GM12878 (cell line): ENCODE data around the gene KLHL2. TPM values are rescaled to one million over a fixed set of nuclear protein-coding genes. Genes with fewer than 3 reads are reported as not detected.

ENCODE experiments used
- ATAC-seq: fragments of 200-7000 bp; cut with Tn5 transposase; 3 replicates; pipeline ENCODE4 v1.9.1; 2020; ENCODE audit warnings: mild to moderate bottlenecking, moderate library complexity
- BruUV-seq: library from RNA; stranded (reverse); fragments of 400-500 nt; replicated peaks from 2 replicates; lab custom pipeline; 2021; lab: Mats Ljungman, UMichigan
- CTCF ChIA-PET: fragments of 300-600 bp; sonication (Branson Sonifier 250); formaldehyde crosslinking; extraction: SDS; loops from one replicate; lab custom pipeline; 2021; ENCODE audit warnings: inconsistent platforms; lab: Yijun Ruan, JAX
- POLR2A ChIA-PET: fragments of 350-600 bp; formaldehyde crosslinking; extraction: SDS; loops from one replicate; lab custom pipeline; 2021; ENCODE audit warnings: inconsistent platforms; lab: Charles Lee
- RAD21 ChIA-PET: fragments of 300-600 bp; sonication (Branson Sonifier 250); formaldehyde crosslinking; loops from one replicate; lab custom pipeline; 2023; ENCODE audit warnings: antibody characterized with exemption; ENCODE audit not compliant: unreplicated experiment; lab: Charles Lee
- SMC1A ChIA-PET: fragments of 300-600 bp; sonication (Branson Sonifier 250); formaldehyde crosslinking; loops from one replicate; lab custom pipeline; 2023; ENCODE audit not compliant: unreplicated experiment, uncharacterized antibody; lab: Charles Lee
- DNase-seq: peaks from one replicate; pipeline ENCODE4 v3.0.0-alpha.2; 2011; ENCODE audit warnings: low read depth, low spot score
- FAIRE-seq: peaks from 3 replicates; lab custom pipeline; 2011; peaks lifted over from hg19 to GRCh38; lab: Jason Lieb, UNC
- H2AFZ ChIP-seq: 2 replicates; pipeline ENCODE4 v1.6.0; 2011; ENCODE audit warnings: low read depth, low read length, control low read depth; ENCODE audit not compliant: control insufficient read depth
- H3K27ac ChIP-seq: 2 replicates; pipeline ENCODE4 v1.5.1; 2011; ENCODE audit warnings: control low read depth; ENCODE audit not compliant: control insufficient read depth, insufficient read depth
- H3K27me3 ChIP-seq, 2 experiments: replicated peaks in 1 of 2; 2 replicates each; pipeline versions ENCODE4 v1.6.0 to v1.6.1; 2011; ENCODE audit warnings: low read length in 1 of 2; ENCODE audit not compliant: control insufficient read depth in 2 of 2, insufficient read depth in 2 of 2
- H3K36me3 ChIP-seq, 2 experiments: 2 replicates each; pipeline ENCODE4 v1.5.1; 2011; ENCODE audit warnings: low read length in 1 of 2; ENCODE audit not compliant: control insufficient read depth in 2 of 2, insufficient read depth in 2 of 2
- H3K4me1 ChIP-seq: 2 replicates; pipeline ENCODE4 v1.6.1; 2011; ENCODE audit warnings: mild to moderate bottlenecking, low read length, moderate library complexity, mixed read lengths; ENCODE audit not compliant: control insufficient read depth, insufficient read depth
- H3K4me2 ChIP-seq: 2 replicates; pipeline ENCODE4 v1.6.0; 2011; ENCODE audit warnings: control low read depth; ENCODE audit not compliant: control insufficient read depth, insufficient read depth
- H3K4me3 ChIP-seq: fragments of 200-600 bp; sonication (generic); 2 replicates; pipeline ENCODE4 v1.5.1; 2016
- H3K79me2 ChIP-seq: 2 replicates; pipeline ENCODE4 v1.6.0; 2011; ENCODE audit warnings: low read length; ENCODE audit not compliant: control insufficient read depth, insufficient read depth
- H3K9ac ChIP-seq: 2 replicates; pipeline ENCODE4 v1.8.0; 2011; ENCODE audit warnings: low read length, control low read depth, mixed read lengths; ENCODE audit not compliant: control insufficient read depth, insufficient read depth
- H3K9me3 ChIP-seq: replicated peaks from 3 replicates; pipeline ENCODE4 v1.5.1; 2011; ENCODE audit warnings: mild to moderate bottlenecking, low read length; ENCODE audit not compliant: control insufficient read depth, insufficient read depth
- H4K20me1 ChIP-seq: 2 replicates; pipeline ENCODE4 v1.6.0; 2011; ENCODE audit not compliant: control insufficient read depth, insufficient read depth
- BHLHE40 ChIP-seq, 2 experiments: fragments of 450-650 bp in 1 of 2; IDR thresholded peaks; 2 replicates each; pipeline ENCODE4 v1.6.1; 2011 to 2017; ENCODE audit warnings: low read depth in 2 of 2, borderline replicate concordance in 1 of 2, improper control_type of control experiment in 1 of 2, low read length in 1 of 2, mild to moderate bottlenecking in 1 of 2
- GATAD2B ChIP-seq: fragments of 450-650 bp; conservative IDR thresholded peaks from 2 replicates; pipeline ENCODE4 v1.6.1; 2017; ENCODE audit warnings: low read depth, mild to moderate bottlenecking, moderate library complexity
- IKZF1 ChIP-seq: fragments of 450-650 bp; conservative IDR thresholded peaks from 2 replicates; pipeline ENCODE4 v1.6.1; 2017; ENCODE audit warnings: antibody characterized with exemption, mild to moderate bottlenecking
- KAT2A ChIP-seq: conservative IDR thresholded peaks from 2 replicates; pipeline ENCODE4 v1.6.1; 2011; ENCODE audit warnings: low read depth, low read length; ENCODE audit not compliant: control insufficient read depth
- MEF2B ChIP-seq: fragments of 450-650 bp; IDR thresholded peaks from 2 replicates; pipeline ENCODE4 v1.6.1; 2018; ENCODE audit warnings: mild to moderate bottlenecking, moderate library complexity; ENCODE audit not compliant: partially characterized antibody, poor library complexity, severe bottlenecking
- NFXL1 ChIP-seq: fragments of 450-650 bp; IDR thresholded peaks from 2 replicates; pipeline ENCODE4 v1.6.1; 2017; ENCODE audit warnings: antibody characterized with exemption, mild to moderate bottlenecking, borderline replicate concordance
- PAX8 ChIP-seq: fragments of 450-650 bp; IDR thresholded peaks from 2 replicates; pipeline ENCODE4 v1.6.1; 2017; ENCODE audit warnings: mild to moderate bottlenecking, moderate library complexity
- POU2F2 ChIP-seq: IDR thresholded peaks from 3 replicates; pipeline ENCODE4 v1.6.1; 2011; ENCODE audit warnings: low read depth, mild to moderate bottlenecking, low read length, borderline replicate concordance
- RBBP5 ChIP-seq: fragments of 200-600 bp; sonication (generic); conservative IDR thresholded peaks from 2 replicates; pipeline ENCODE4 v1.6.1; 2016
- RCOR1 ChIP-seq: conservative IDR thresholded peaks from 2 replicates; pipeline ENCODE4 v1.6.1; 2012; ENCODE audit warnings: low read depth, low read length, improper control_type of control experiment
- TBL1XR1 ChIP-seq: IDR thresholded peaks from 2 replicates; pipeline ENCODE4 v1.6.1; 2012; ENCODE audit warnings: low read depth, low read length, improper control_type of control experiment
- TCF12 ChIP-seq: IDR thresholded peaks from 2 replicates; pipeline ENCODE4 v1.6.1; 2011; ENCODE audit warnings: low read depth, mild to moderate bottlenecking, low read length
- WGBS: methylation state at CpG from one replicate; pipeline ENCODE4 v1.1.6; 2016; ENCODE audit warnings: low lambda C conversion rate; ENCODE audit not compliant: insufficient replicate concordance, insufficient coverage; ENCODE audit errors: missing lambda C conversion rate; 5-methylcytosine and 5-hydroxymethylcytosine counted together
- in situ Hi-C: fragments of 300-500 bp; cut with MboI; formaldehyde crosslinking; loops from 9 replicates; pipeline ENCODE4 v1.14.3; 2018; ENCODE audit warnings: mixed read lengths
- intact Hi-C: fragments of 100-400 bp; cut with micrococcal nuclease; formaldehyde crosslinking; loops from one replicate; pipeline ENCODE4 v1.14.2; 2022; ENCODE audit not compliant: unreplicated experiment
- polyA plus RNA-seq, 11 experiments: library from polyadenylated mRNA; depleted of rRNA in 4 of 11; unstranded in 6 of 11; stranded (reverse) in 5 of 11; fragments of >200 nt; fragmentation: Nextera tagmentation in 4 of 11; fragmentation: Illumina TruSeq in 1 of 11; extraction: Ambion mirVana in 4 of 11; extraction: Trizol in 1 of 11; gene quantifications; 1 replicate in 1 of 11; 2 replicates in 10 of 11; pipeline versions ENCODE4 v1.2.1 to v1.2.3, GENCODE V29; 2011 to 2016; ENCODE audit warnings: inconsistent platforms in 2 of 11, missing spikeins in 2 of 11, low read depth in 1 of 11
- total RNA-seq, 4 experiments: library from RNA; depleted of rRNA in 3 of 4; stranded (reverse); fragments of >200 nt in 3 of 4; fragmentation: Illumina TruSeq in 1 of 4; extraction: Trizol in 1 of 4; gene quantifications; 2 replicates each; pipeline versions ENCODE4 v1.2.1 to v1.2.3, GENCODE V29; 2013 to 2021
- TF ChIP-seq, protein P1 (sequence below): fragments of 450-650 bp; IDR thresholded peaks from 2 replicates; pipeline ENCODE4 v1.6.1; 2017; ENCODE audit warnings: low read depth, mild to moderate bottlenecking, moderate library complexity
- TF ChIP-seq, protein P2 (sequence below): IDR thresholded peaks from 2 replicates; pipeline ENCODE4 v1.6.1; 2012; ENCODE audit warnings: low read depth, low read length, improper control_type of control experiment
- TF ChIP-seq, protein P3 (sequence below): IDR thresholded peaks from 2 replicates; pipeline ENCODE4 v1.6.1; 2011; ENCODE audit warnings: borderline replicate concordance, low read depth, mild to moderate bottlenecking, moderate library complexity, low read length; ENCODE audit not compliant: insufficient read depth, poor library complexity, severe bottlenecking
- TF ChIP-seq, protein P4 (sequence below): fragments of 450-650 bp; IDR thresholded peaks from 2 replicates; pipeline ENCODE4 v1.6.1; 2017; ENCODE audit warnings: mild to moderate bottlenecking, moderate library complexity

KLHL2 gene
- total and polyA plus RNA-seq, 10 of the 15 experiments (the other 5 are each of a cell fraction or from before 2014, with no cell fraction given): 4.8 to 22.8 (median 12.9) TPM

DNA sequence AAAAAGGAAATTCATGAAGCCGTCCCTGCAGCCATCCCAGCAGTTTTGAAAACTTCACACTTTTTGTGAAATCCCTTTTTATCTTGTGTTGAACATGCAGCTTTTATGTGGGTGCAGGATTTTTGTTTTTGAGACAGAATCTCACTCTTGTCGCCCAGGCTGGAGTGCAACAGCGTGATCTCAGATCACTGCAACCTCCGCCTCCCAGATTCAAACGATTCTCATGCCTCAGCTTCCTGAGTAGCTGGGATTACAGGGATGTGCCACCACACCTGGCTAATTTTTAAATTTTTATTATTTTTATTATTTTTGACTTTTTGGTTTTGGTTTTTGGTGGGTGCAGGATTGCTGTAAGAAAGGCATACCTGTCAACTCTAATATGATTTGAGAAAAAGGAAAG lies 112.1 kb downstream of the KLHL2 start:
- intact Hi-C loops (no loop called here), in situ Hi-C loops (no loop called here)
- Histone ChIP-seq H3K9ac (no peak overlapping the region), H2AFZ (no peak overlapping the region), H3K4me1 (no peaks in the 10 kb centered on the region), H3K4me3 (no peak overlapping the region), H3K4me2 (no peak overlapping the region), H3K79me2 (no peaks in the 10 kb centered on the region), H3K27me3 (no peaks in the 10 kb centered on the region), H4K20me1 (no peaks in the 10 kb centered on the region), H3K27ac (no peak overlapping the region), H3K36me3 (no peaks in the 10 kb centered on the region), H3K9me3 (no peaks in the 10 kb centered on the region)
- 93% methylated on average over 5 of the region's 5 CpGs for WGBS
- no TSS peak for BruUV-seq
- no peak for FAIRE-seq
- POLR2A ChIA-PET: interaction anchor here (1.3 kb wide), 1 partner anchor 17 kb away, joined by 3 read pairs; no protein-coding TSS in a partner anchor
- no peak for DNase-seq
- CTCF ChIA-PET: interaction anchor here (1.5 kb wide), 1 partner anchor 13 kb away, joined by 3 read pairs; no protein-coding TSS in a partner anchor
- ATAC-seq: no peak
- SMC1A ChIA-PET: interaction anchor here (1.1 to 2.2 kb wide), 3 partner anchors 8 to 10 kb away, joined by 4 to 6 read pairs (median 5); no protein-coding TSS in a partner anchor
- RAD21 ChIA-PET: no interaction called here
- TF ChIP-seq PAX8: no peak
- TF ChIP-seq, protein P1, sequence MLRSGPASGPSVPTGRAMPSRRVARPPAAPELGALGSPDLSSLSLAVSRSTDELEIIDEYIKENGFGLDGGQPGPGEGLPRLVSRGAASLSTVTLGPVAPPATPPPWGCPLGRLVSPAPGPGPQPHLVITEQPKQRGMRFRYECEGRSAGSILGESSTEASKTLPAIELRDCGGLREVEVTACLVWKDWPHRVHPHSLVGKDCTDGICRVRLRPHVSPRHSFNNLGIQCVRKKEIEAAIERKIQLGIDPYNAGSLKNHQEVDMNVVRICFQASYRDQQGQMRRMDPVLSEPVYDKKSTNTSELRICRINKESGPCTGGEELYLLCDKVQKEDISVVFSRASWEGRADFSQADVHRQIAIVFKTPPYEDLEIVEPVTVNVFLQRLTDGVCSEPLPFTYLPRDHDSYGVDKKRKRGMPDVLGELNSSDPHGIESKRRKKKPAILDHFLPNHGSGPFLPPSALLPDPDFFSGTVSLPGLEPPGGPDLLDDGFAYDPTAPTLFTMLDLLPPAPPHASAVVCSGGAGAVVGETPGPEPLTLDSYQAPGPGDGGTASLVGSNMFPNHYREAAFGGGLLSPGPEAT: no peak
- TF ChIP-seq IKZF1: no peak
- no peak for TF ChIP-seq TCF12
- TF ChIP-seq, protein P2, sequence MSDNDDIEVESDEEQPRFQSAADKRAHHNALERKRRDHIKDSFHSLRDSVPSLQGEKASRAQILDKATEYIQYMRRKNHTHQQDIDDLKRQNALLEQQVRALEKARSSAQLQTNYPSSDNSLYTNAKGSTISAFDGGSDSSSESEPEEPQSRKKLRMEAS: no peak
- TF ChIP-seq, protein P3, sequence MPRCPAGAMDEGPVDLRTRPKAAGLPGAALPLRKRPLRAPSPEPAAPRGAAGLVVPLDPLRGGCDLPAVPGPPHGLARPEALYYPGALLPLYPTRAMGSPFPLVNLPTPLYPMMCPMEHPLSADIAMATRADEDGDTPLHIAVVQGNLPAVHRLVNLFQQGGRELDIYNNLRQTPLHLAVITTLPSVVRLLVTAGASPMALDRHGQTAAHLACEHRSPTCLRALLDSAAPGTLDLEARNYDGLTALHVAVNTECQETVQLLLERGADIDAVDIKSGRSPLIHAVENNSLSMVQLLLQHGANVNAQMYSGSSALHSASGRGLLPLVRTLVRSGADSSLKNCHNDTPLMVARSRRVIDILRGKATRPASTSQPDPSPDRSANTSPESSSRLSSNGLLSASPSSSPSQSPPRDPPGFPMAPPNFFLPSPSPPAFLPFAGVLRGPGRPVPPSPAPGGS: no peak
- TF ChIP-seq MEF2B: no peak
- TF ChIP-seq RCOR1: no peak
- TF ChIP-seq, protein P4, sequence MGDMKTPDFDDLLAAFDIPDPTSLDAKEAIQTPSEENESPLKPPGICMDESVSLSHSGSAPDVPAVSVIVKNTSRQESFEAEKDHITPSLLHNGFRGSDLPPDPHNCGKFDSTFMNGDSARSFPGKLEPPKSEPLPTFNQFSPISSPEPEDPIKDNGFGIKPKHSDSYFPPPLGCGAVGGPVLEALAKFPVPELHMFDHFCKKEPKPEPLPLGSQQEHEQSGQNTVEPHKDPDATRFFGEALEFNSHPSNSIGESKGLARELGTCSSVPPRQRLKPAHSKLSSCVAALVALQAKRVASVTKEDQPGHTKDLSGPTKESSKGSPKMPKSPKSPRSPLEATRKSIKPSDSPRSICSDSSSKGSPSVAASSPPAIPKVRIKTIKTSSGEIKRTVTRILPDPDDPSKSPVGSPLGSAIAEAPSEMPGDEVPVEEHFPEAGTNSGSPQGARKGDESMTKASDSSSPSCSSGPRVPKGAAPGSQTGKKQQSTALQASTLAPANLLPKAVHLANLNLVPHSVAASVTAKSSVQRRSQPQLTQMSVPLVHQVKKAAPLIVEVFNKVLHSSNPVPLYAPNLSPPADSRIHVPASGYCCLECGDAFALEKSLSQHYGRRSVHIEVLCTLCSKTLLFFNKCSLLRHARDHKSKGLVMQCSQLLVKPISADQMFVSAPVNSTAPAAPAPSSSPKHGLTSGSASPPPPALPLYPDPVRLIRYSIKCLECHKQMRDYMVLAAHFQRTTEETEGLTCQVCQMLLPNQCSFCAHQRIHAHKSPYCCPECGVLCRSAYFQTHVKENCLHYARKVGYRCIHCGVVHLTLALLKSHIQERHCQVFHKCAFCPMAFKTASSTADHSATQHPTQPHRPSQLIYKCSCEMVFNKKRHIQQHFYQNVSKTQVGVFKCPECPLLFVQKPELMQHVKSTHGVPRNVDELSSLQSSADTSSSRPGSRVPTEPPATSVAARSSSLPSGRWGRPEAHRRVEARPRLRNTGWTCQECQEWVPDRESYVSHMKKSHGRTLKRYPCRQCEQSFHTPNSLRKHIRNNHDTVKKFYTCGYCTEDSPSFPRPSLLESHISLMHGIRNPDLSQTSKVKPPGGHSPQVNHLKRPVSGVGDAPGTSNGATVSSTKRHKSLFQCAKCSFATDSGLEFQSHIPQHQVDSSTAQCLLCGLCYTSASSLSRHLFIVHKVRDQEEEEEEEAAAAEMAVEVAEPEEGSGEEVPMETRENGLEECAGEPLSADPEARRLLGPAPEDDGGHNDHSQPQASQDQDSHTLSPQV: no peak
- no peak for TF ChIP-seq TBL1XR1
- no peak for TF ChIP-seq NFXL1
- no peak for TF ChIP-seq RBBP5
- no peak for TF ChIP-seq POU2F2
- TF ChIP-seq GATAD2B: no peak
- TF ChIP-seq KAT2A: no peak
- no peak for TF ChIP-seq BHLHE40 (IDR thresholded peaks at IDR 0.05; ENCODE audit: borderline replicate concordance in 1 of 2, low read depth in 2 of 2, low read length in 1 of 2)
